ENCODE measurements around the gene PHF23.
A peak's percentile ranks its signal among the peaks of the same experiment; 100 is the strongest.

PHF23 gene

GRCh38 chr17:7239091-7240027 is at the start of gene PHF23:
TSS of gene PHF23 (minus strand) at chr17:7239457. CDS start at chr17:7239279, 178 bp downstream.
- DNase-seq: peak; percentile 99

GRCh38 chr17:7285679-7286078 is 46.4 kb upstream of the PHF23 start:
- no peak for DNase-seq

GRCh38 chr17:7284911-7285310 is 45.7 kb upstream of the PHF23 start:
- DNase-seq: no peak

- peak; percentile 29 to 38 for DNase-seq
These were observed 44.4 kb upstream of the PHF23 start for GRCh38 chr17:7283471-7284216.

GRCh38 chr17:7282752-7283321 is 43.6 kb upstream of the PHF23 start:
- DNase-seq: peak in 1 of 2 donors; percentile 27

GRCh38 chr17:7281953-7282751 is 42.9 kb upstream of the PHF23 start:
- DNase-seq: no peak

GRCh38 chr17:7281074-7281952 is 42.1 kb upstream of the PHF23 start, which contains the start of gene SLC2A4:
TSS of gene SLC2A4 (plus strand) at chr17:7281718. CDS start at chr17:7281935, 217 bp downstream.
- DNase-seq: peak; percentile 96 to 98

GRCh38 chr17:7280519-7281073 is 41.3 kb upstream of the PHF23 start:
- DNase-seq: peak; percentile 70 to 96

- no peak for DNase-seq
These were observed 40.2 kb upstream of the PHF23 start for GRCh38 chr17:7279448-7279847.

GRCh38 chr17:7266784-7267183 is 27.5 kb upstream of the PHF23 start:
- DNase-seq: no peak

- DNase-seq: no peak
These were observed 24.5 kb upstream of the PHF23 start for GRCh38 chr17:7263801-7264078.

GRCh38 chr17:7262935-7263800 is 23.9 kb upstream of the PHF23 start:
- peak in 1 of 2 donors; percentile 34 for DNase-seq

- no peak for DNase-seq
These were observed 23.1 kb upstream of the PHF23 start, which contains the start of gene CLDN7 for GRCh38 chr17:7262192-7262934. TSS of gene CLDN7 (minus strand) at chr17:7262478. CDS start at chr17:7262043, 435 bp downstream.

GRCh38 chr17:7261379-7262191 is 22.3 kb upstream of the PHF23 start:
- DNase-seq: no peak

GRCh38 chr17:7260651-7261378 is 21.6 kb upstream of the PHF23 start:
- no peak for DNase-seq

- DNase-seq: no peak
These were observed 20.9 kb upstream of the PHF23 start for GRCh38 chr17:7260151-7260550.

- DNase-seq: no peak
These were observed 20.3 kb upstream of the PHF23 start for GRCh38 chr17:7259555-7259889.

All from inflammatory macrophage treated with lipopolysaccharide for 1 hour (primary cell).